ENCODE data around the gene TTF1. TPM values are rescaled to one million over a fixed set of nuclear protein-coding genes. Genes with fewer than 3 reads are reported as not detected.

TTF1 gene
- total and polyA plus RNA-seq, 9 of the 15 experiments (the other 6 are each of a cell fraction or from before 2014, with no cell fraction given) = 9.0 to 18.5 (median 15.8) TPM

DNA sequence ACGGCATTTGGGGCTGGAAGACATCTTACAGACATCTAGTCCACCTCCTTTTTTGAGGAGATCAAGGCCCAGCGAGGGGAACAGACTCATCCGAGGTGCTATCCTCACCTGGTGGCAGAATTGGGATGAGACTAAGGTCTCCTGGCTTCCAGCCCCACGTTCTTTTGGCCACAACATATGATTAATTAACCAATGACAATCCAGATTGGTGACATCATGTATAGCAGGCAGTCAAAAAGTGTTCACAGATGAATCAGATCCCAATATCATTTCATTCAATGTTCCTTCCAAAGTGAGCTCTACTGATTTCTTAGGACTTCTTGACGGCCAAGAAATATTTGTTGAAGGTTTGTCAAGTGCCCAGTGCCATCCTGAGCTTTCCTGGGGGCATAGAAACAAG is 7.3 kb upstream of the TTF1 start (continued):
- TF ChIP-seq, protein P1, sequence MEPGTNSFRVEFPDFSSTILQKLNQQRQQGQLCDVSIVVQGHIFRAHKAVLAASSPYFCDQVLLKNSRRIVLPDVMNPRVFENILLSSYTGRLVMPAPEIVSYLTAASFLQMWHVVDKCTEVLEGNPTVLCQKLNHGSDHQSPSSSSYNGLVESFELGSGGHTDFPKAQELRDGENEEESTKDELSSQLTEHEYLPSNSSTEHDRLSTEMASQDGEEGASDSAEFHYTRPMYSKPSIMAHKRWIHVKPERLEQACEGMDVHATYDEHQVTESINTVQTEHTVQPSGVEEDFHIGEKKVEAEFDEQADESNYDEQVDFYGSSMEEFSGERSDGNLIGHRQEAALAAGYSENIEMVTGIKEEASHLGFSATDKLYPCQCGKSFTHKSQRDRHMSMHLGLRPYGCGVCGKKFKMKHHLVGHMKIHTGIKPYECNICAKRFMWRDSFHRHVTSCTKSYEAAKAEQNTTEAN (CRISPR knock-in tag; IDR thresholded peaks at IDR 0.05) = no peak
- TF ChIP-seq, protein P2, sequence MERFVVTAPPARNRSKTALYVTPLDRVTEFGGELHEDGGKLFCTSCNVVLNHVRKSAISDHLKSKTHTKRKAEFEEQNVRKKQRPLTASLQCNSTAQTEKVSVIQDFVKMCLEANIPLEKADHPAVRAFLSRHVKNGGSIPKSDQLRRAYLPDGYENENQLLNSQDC (CRISPR knock-in tag; IDR thresholded peaks at IDR 0.05) = no peak
- no peak for TF ChIP-seq SMARCA4 (IDR thresholded peaks at IDR 0.05)
- no peak for TF ChIP-seq KDM5B (IDR thresholded peaks at IDR 0.05; ENCODE audit: insufficient replicate concordance, low read depth, low read length)
- TF ChIP-seq SUPT5H (IDR thresholded peaks at IDR 0.05) = no peak

DNA sequence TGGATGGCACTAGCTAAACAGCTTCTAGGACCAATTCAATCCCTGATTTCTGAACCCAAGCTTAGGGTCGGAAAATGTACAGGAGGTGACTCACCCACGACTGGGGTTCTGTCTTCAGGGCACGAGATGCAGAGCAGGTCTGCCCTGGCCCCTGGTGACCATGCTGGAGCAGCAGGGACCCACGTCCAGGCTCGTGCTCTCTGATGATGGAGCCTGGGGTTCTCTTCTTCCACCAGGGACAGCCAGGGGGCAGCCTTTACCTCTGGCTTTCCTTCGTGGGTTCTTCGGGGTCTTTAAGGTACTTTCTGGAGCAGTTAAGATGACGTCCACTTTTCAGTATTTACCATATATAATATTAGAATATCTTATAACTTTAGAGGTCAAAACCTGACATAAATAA is 5.4 kb upstream of the TTF1 start:
- no peak overlapping the region for H3K27ac ChIP-seq (ENCODE audit: extremely low read depth, low read depth, low read length)
- H3K9me3 ChIP-seq (replicated peaks; ENCODE audit: control insufficient read depth, insufficient read depth, low read depth, low read length) = no peaks in the 10 kb centered on the region
- no peak overlapping the region for H3K4me2 ChIP-seq (ENCODE audit: insufficient read depth, low read length)
- H4K20me1 ChIP-seq (replicated peaks; ENCODE audit: control insufficient read depth, insufficient read depth, low read length) = peaks cover 3% of the 10 kb centered on the region; the same call in 1 of the 2 replicates
- ATAC-seq (peak; percentile 77), FAIRE-seq (peak; percentile 71), DNase-seq (ENCODE audit: extremely low read depth in 1 of 4, low spot score in 3 of 4) (peak; percentile 43 to 49 (median 48))
- no peaks in the 10 kb centered on the region for H3K36me3 ChIP-seq (ENCODE audit: control insufficient read depth, insufficient read depth, low read length)
- H3K4me3 ChIP-seq = no peak overlapping the region
- 3% methylated on average over 8 of the region's 8 CpGs for WGBS (ENCODE audit: insufficient coverage, low coverage, missing lambda C conversion rate)
- no TSS peak for BruUV-seq (replicated peaks)
- CTCF ChIA-PET (ENCODE audit: low intra/inter-chr PET ratio) = interaction anchor here (0.7 to 3.3 kb wide), 4 partner anchors 90 to 388 kb away, joined by 3 to 33 read pairs (median 14); no protein-coding TSS in a partner anchor
- peaks cover 9 to 17% of the 10 kb centered on the region in 2 experiments; a peak in 4 of 5 replicates for H3K4me1 ChIP-seq (replicated peaks in 1 of 2; ENCODE audit: control insufficient read depth in 2 of 2, insufficient read depth in 2 of 2, low read length in 2 of 2)
- no peaks in the 10 kb centered on the region for H3K79me2 ChIP-seq (ENCODE audit: control insufficient read depth, insufficient read depth, low read length)
- H3K27me3 ChIP-seq (ENCODE audit: control insufficient read depth in 2 of 2, insufficient read depth in 2 of 2, low read length in 2 of 2) = peaks cover 23 to 34% of the 10 kb centered on the region in 2 experiments
- POLR2A ChIA-PET = no interaction called here
- in situ Hi-C loops (cut with MboI) = loop anchor here (5.0 to 10.0 kb wide), 2 partner anchors 165 to 553 kb away; no protein-coding TSS in a partner anchor
- intact Hi-C loops (cut with micrococcal nuclease) = loop anchor here (1.0 to 10.0 kb wide), 4 partner anchors 95 to 553 kb away; no protein-coding TSS in a partner anchor
- no peak overlapping the region for H2AFZ ChIP-seq (ENCODE audit: low read depth, low read length)
- no peak overlapping the region for H3K9ac ChIP-seq (ENCODE audit: insufficient read depth in 1 of 2, low read depth in 2 of 2, low read length in 2 of 2)
- no peaks in the 10 kb centered on the region for H3K9me1 ChIP-seq (ENCODE audit: control insufficient read depth, insufficient read depth, low read length)
- TF ChIP-seq, protein P3, sequence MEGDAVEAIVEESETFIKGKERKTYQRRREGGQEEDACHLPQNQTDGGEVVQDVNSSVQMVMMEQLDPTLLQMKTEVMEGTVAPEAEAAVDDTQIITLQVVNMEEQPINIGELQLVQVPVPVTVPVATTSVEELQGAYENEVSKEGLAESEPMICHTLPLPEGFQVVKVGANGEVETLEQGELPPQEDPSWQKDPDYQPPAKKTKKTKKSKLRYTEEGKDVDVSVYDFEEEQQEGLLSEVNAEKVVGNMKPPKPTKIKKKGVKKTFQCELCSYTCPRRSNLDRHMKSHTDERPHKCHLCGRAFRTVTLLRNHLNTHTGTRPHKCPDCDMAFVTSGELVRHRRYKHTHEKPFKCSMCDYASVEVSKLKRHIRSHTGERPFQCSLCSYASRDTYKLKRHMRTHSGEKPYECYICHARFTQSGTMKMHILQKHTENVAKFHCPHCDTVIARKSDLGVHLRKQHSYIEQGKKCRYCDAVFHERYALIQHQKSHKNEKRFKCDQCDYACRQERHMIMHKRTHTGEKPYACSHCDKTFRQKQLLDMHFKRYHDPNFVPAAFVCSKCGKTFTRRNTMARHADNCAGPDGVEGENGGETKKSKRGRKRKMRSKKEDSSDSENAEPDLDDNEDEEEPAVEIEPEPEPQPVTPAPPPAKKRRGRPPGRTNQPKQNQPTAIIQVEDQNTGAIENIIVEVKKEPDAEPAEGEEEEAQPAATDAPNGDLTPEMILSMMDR (IDR thresholded peaks at IDR 0.05 in 2 of 3, conservative IDR thresholded peaks at IDR 0.05 in 1 of 3; ENCODE audit: insufficient read depth in 2 of 3, low read depth in 1 of 3, low read length in 3 of 3) = peak; percentile 58 to 76 (median 72)
- TF ChIP-seq SAFB2 (IDR thresholded peaks at IDR 0.05; ENCODE audit: borderline replicate concordance, low read depth, low read length, severe bottlenecking) (no peak), MAFG (tag; conservative IDR thresholded peaks at IDR 0.05) (no peak), HMG20A (CRISPR knock-in tag; conservative IDR thresholded peaks at IDR 0.05) (no peak)
- TF ChIP-seq, protein P4, sequence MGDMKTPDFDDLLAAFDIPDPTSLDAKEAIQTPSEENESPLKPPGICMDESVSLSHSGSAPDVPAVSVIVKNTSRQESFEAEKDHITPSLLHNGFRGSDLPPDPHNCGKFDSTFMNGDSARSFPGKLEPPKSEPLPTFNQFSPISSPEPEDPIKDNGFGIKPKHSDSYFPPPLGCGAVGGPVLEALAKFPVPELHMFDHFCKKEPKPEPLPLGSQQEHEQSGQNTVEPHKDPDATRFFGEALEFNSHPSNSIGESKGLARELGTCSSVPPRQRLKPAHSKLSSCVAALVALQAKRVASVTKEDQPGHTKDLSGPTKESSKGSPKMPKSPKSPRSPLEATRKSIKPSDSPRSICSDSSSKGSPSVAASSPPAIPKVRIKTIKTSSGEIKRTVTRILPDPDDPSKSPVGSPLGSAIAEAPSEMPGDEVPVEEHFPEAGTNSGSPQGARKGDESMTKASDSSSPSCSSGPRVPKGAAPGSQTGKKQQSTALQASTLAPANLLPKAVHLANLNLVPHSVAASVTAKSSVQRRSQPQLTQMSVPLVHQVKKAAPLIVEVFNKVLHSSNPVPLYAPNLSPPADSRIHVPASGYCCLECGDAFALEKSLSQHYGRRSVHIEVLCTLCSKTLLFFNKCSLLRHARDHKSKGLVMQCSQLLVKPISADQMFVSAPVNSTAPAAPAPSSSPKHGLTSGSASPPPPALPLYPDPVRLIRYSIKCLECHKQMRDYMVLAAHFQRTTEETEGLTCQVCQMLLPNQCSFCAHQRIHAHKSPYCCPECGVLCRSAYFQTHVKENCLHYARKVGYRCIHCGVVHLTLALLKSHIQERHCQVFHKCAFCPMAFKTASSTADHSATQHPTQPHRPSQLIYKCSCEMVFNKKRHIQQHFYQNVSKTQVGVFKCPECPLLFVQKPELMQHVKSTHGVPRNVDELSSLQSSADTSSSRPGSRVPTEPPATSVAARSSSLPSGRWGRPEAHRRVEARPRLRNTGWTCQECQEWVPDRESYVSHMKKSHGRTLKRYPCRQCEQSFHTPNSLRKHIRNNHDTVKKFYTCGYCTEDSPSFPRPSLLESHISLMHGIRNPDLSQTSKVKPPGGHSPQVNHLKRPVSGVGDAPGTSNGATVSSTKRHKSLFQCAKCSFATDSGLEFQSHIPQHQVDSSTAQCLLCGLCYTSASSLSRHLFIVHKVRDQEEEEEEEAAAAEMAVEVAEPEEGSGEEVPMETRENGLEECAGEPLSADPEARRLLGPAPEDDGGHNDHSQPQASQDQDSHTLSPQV (IDR thresholded peaks at IDR 0.05) = no peak
- TF ChIP-seq, protein P5, sequence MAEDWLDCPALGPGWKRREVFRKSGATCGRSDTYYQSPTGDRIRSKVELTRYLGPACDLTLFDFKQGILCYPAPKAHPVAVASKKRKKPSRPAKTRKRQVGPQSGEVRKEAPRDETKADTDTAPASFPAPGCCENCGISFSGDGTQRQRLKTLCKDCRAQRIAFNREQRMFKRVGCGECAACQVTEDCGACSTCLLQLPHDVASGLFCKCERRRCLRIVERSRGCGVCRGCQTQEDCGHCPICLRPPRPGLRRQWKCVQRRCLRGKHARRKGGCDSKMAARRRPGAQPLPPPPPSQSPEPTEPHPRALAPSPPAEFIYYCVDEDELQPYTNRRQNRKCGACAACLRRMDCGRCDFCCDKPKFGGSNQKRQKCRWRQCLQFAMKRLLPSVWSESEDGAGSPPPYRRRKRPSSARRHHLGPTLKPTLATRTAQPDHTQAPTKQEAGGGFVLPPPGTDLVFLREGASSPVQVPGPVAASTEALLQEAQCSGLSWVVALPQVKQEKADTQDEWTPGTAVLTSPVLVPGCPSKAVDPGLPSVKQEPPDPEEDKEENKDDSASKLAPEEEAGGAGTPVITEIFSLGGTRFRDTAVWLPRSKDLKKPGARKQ (CRISPR knock-in tag; IDR thresholded peaks at IDR 0.05) = no peak

Measured in K562 (cell line).